SK-N-SH treated with all-trans-retinoic acid at 6 μM for 48 hours (cell line): ENCODE measurements around the gene SPP1.

ENCODE experiments used
- ATAC-seq: fragments of 200-7000 bp; cut with Tn5 transposase; 3 replicates; pipeline ENCODE4 v1.9.1; 2020; ENCODE audit warnings: mild to moderate bottlenecking, moderate library complexity
- BACH2 ChIP-seq: fragments of 250-450 bp; sonication (Bioruptor Pico); IDR thresholded peaks from 2 replicates; pipeline ENCODE4 v1.9.0; 2021; ENCODE audit warnings: mild to moderate bottlenecking, borderline replicate concordance
- CSDC2 ChIP-seq: fragments of 250-450 bp; sonication (Bioruptor Pico); IDR thresholded peaks from 2 replicates; pipeline ENCODE4 v1.5.0; 2020; ENCODE audit warnings: mild to moderate bottlenecking, moderate library complexity
- GLIS3 ChIP-seq: fragments of 250-450 bp; sonication (Bioruptor Pico); IDR thresholded peaks from 2 replicates; pipeline ENCODE4 v1.5.0; 2020; ENCODE audit warnings: mild to moderate bottlenecking, moderate library complexity
- ISL1 ChIP-seq: fragments of 250-450 bp; sonication (Bioruptor Pico); IDR thresholded peaks from 2 replicates; pipeline ENCODE4 v2.1.2; 2022; ENCODE audit warnings: mild to moderate bottlenecking, moderate library complexity
- OSR1 ChIP-seq: fragments of 250-450 bp; sonication (Bioruptor Pico); IDR thresholded peaks from 2 replicates; pipeline ENCODE4 v1.8.0; 2022; ENCODE audit warnings: moderate library complexity, mild to moderate bottlenecking, inconsistent platforms
- POU6F1 ChIP-seq: fragments of 250-450 bp; sonication (Bioruptor Pico); IDR thresholded peaks from 2 replicates; pipeline ENCODE4 v1.8.0; 2021; ENCODE audit warnings: low read depth, mild to moderate bottlenecking, moderate library complexity, borderline replicate concordance
- PPARA ChIP-seq: fragments of 250-450 bp; sonication (Bioruptor Pico); IDR thresholded peaks from 2 replicates; pipeline ENCODE4 v1.5.0; 2020; ENCODE audit warnings: mild to moderate bottlenecking, borderline replicate concordance
- SNAI2 ChIP-seq: fragments of 250-450 bp; sonication (Bioruptor Pico); IDR thresholded peaks from 2 replicates; pipeline ENCODE4 v1.5.0; 2020; ENCODE audit warnings: mild to moderate bottlenecking, moderate library complexity
- TCF4 ChIP-seq: fragments of 250-450 bp; sonication (Bioruptor Pico); IDR thresholded peaks from 2 replicates; pipeline ENCODE4 v1.8.0; 2021; ENCODE audit warnings: mild to moderate bottlenecking, moderate library complexity, borderline replicate concordance
- TOX ChIP-seq: fragments of 250-450 bp; sonication (Bioruptor Pico); IDR thresholded peaks from 2 replicates; pipeline ENCODE4 v1.8.0; 2021; ENCODE audit warnings: mild to moderate bottlenecking, moderate library complexity, borderline replicate concordance
- TSHZ2 ChIP-seq: fragments of 250-450 bp; sonication (Bioruptor Pico); IDR thresholded peaks from 2 replicates; pipeline ENCODE4 v1.5.0; 2020; ENCODE audit warnings: mild to moderate bottlenecking, moderate library complexity
- ZC3H10 ChIP-seq: fragments of 250-450 bp; sonication (Bioruptor Pico); IDR thresholded peaks from 2 replicates; pipeline ENCODE4 v1.5.1; 2021; ENCODE audit warnings: mild to moderate bottlenecking, moderate library complexity
- ZFP30 ChIP-seq: fragments of 450-650 bp; formaldehyde crosslinking; IDR thresholded peaks from 2 replicates; pipeline ENCODE4 v1.5.0; 2022; ENCODE audit warnings: mild to moderate bottlenecking, moderate library complexity
- ZNF565 ChIP-seq: fragments of 450-650 bp; formaldehyde crosslinking; conservative IDR thresholded peaks from 2 replicates; pipeline ENCODE4 v1.5.0; 2020; ENCODE audit warnings: low read depth, mild to moderate bottlenecking, moderate library complexity
- ZNF70 ChIP-seq: fragments of 450-650 bp; formaldehyde crosslinking; IDR thresholded peaks from 2 replicates; pipeline ENCODE4 v1.5.0; 2020; ENCODE audit warnings: mild to moderate bottlenecking, moderate library complexity
- ZNF8 ChIP-seq: fragments of 450-650 bp; formaldehyde crosslinking; IDR thresholded peaks from 2 replicates; pipeline ENCODE4 v1.5.0; 2020; ENCODE audit warnings: mild to moderate bottlenecking, moderate library complexity
- TF ChIP-seq, protein P1 (sequence below): fragments of 250-450 bp; sonication (Bioruptor Pico); IDR thresholded peaks from 2 replicates; pipeline ENCODE4 v1.5.1; 2021; ENCODE audit warnings: mild to moderate bottlenecking, moderate library complexity
- TF ChIP-seq, protein P2 (sequence below): fragments of 250-450 bp; sonication (Bioruptor Pico); IDR thresholded peaks from 2 replicates; pipeline ENCODE4 v1.5.1; 2020; ENCODE audit warnings: low read depth, mild to moderate bottlenecking, moderate library complexity
- TF ChIP-seq, protein P3 (sequence below): fragments of 250-450 bp; sonication (Bioruptor Pico); IDR thresholded peaks from 2 replicates; pipeline ENCODE4 v1.8.0; 2020; ENCODE audit warnings: mild to moderate bottlenecking, moderate library complexity, borderline replicate concordance

Gene SPP1

GRCh38 chr4:87966095-87966496 is 9.4 kb upstream of the SPP1 start:
- TF ChIP-seq, protein P1, sequence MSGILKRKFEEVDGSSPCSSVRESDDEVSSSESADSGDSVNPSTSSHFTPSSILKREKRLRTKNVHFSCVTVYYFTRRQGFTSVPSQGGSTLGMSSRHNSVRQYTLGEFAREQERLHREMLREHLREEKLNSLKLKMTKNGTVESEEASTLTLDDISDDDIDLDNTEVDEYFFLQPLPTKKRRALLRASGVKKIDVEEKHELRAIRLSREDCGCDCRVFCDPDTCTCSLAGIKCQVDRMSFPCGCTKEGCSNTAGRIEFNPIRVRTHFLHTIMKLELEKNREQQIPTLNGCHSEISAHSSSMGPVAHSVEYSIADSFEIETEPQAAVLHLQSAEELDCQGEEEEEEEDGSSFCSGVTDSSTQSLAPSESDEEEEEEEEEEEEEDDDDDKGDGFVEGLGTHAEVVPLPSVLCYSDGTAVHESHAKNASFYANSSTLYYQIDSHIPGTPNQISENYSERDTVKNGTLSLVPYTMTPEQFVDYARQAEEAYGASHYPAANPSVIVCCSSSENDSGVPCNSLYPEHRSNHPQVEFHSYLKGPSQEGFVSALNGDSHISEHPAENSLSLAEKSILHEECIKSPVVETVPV: no peak
- TF ChIP-seq OSR1: no peak
- TF ChIP-seq GLIS3 (CRISPR knock-in tag): no peak
- no peak for TF ChIP-seq ZNF70 (CRISPR knock-in tag)
- TF ChIP-seq ZFP30 (CRISPR knock-in tag): no peak
- TF ChIP-seq, protein P2, sequence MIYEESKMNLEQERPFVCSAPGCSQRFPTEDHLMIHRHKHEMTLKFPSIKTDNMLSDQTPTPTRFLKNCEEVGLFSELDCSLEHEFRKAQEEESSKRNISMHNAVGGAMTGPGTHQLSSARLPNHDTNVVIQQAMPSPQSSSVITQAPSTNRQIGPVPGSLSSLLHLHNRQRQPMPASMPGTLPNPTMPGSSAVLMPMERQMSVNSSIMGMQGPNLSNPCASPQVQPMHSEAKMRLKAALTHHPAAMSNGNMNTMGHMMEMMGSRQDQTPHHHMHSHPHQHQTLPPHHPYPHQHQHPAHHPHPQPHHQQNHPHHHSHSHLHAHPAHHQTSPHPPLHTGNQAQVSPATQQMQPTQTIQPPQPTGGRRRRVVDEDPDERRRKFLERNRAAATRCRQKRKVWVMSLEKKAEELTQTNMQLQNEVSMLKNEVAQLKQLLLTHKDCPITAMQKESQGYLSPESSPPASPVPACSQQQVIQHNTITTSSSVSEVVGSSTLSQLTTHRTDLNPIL: no peak
- no peak for TF ChIP-seq TCF4 (CRISPR knock-in tag)
- no peak for TF ChIP-seq PPARA (CRISPR knock-in tag)
- no peak for TF ChIP-seq TSHZ2 (CRISPR knock-in tag)
- TF ChIP-seq ZNF8: no peak
- no peak for ATAC-seq

DNA sequence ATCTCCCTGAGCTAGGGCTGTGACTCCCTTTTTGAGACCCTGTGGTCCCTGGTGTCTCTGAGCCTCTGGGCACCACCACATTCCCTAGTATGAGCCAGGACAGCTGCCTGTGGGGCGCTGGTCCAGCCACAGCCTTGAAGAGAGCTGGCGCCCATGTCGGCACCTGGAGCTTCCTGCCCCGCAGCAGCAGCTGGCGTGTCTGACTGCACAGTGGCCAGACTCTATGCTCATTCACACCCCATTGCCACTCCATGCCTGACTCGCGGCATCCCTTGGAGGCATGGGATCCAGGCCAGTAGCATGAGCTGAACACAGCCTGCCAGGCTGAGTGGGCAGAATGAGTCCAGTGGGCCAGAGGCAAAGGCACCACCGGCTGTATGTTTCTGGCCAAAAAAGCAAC is 8.3 kb upstream of the SPP1 start:
- no peak for ATAC-seq
- no peak for TF ChIP-seq GLIS3 (CRISPR knock-in tag)

GRCh38 chr4:87970121-87970520 is 5.4 kb upstream of the SPP1 start:
- TF ChIP-seq GLIS3 (CRISPR knock-in tag) (no peak), CSDC2 (CRISPR knock-in tag) (no peak), ZNF565 (CRISPR knock-in tag) (no peak), SNAI2 (CRISPR knock-in tag) (no peak), OSR1 (no peak), ZC3H10 (no peak), TOX (CRISPR knock-in tag) (no peak), ISL1 (CRISPR knock-in tag) (no peak), ZFP30 (CRISPR knock-in tag) (no peak), POU6F1 (CRISPR knock-in tag) (no peak), BACH2 (CRISPR knock-in tag) (no peak), TCF4 (CRISPR knock-in tag) (no peak)
- TF ChIP-seq, protein P1: no peak
- TF ChIP-seq, protein P2: no peak
- TF ChIP-seq, protein P3, sequence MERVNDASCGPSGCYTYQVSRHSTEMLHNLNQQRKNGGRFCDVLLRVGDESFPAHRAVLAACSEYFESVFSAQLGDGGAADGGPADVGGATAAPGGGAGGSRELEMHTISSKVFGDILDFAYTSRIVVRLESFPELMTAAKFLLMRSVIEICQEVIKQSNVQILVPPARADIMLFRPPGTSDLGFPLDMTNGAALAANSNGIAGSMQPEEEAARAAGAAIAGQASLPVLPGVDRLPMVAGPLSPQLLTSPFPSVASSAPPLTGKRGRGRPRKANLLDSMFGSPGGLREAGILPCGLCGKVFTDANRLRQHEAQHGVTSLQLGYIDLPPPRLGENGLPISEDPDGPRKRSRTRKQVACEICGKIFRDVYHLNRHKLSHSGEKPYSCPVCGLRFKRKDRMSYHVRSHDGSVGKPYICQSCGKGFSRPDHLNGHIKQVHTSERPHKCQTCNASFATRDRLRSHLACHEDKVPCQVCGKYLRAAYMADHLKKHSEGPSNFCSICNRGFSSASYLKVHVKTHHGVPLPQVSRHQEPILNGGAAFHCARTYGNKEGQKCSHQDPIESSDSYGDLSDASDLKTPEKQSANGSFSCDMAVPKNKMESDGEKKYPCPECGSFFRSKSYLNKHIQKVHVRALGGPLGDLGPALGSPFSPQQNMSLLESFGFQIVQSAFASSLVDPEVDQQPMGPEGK (CRISPR knock-in tag): no peak
- TF ChIP-seq, all 23 proteins: peak for 0
- ATAC-seq: no peak
